Measurements from ENCODE around the gene SERTAD3.

The SERTAD3 gene

DNA sequence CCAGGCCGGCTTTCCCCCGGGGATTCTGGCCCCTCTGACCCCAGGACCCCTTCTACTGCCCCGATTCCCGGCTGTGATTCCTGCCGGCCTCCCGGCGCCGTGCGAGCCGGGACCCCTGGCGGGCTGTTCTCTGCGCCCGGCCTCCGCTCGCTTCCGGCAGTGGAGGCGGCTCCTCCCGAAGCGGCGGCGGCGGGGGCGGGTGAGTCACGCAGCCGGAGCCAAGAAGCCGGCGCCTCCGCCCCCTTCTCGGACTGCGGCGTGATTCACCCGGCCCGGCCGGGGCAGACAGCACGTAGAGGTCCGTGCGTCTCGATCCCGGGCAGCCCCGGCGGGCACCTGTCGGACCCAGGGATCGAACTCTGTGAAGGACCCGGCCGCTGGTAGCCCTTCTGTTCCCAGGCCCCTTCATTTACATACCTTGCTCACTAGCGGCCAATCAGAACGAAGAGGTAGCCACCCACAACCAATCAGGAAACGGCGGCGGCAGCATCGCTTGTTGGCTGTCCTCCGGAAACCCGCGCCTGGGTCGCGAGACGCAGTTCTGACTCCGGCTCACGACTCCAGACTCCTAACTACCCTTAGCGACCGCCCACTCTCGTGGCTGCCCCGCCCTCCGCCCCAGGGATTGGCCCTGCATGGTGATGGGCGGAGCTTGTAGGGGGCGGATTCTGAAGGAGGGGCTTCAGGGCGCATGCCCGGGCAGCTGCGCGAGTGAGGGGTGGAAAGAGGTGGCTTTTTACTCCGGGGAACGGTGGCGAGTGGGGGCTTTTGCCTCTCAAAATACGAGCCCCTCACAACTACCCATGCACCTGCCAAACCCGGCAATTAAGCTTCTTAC lies 18.5 kb downstream of the SERTAD3 start, which contains the start of gene SERTAD1:
SERTAD1 (minus strand) TSS at position 543 of the 838 bp plus-strand sequence. CDS start 2,446 bp downstream, outside the sequence.
- DNase-seq (ENCODE audit: low read depth) = peak; percentile 100

DNA sequence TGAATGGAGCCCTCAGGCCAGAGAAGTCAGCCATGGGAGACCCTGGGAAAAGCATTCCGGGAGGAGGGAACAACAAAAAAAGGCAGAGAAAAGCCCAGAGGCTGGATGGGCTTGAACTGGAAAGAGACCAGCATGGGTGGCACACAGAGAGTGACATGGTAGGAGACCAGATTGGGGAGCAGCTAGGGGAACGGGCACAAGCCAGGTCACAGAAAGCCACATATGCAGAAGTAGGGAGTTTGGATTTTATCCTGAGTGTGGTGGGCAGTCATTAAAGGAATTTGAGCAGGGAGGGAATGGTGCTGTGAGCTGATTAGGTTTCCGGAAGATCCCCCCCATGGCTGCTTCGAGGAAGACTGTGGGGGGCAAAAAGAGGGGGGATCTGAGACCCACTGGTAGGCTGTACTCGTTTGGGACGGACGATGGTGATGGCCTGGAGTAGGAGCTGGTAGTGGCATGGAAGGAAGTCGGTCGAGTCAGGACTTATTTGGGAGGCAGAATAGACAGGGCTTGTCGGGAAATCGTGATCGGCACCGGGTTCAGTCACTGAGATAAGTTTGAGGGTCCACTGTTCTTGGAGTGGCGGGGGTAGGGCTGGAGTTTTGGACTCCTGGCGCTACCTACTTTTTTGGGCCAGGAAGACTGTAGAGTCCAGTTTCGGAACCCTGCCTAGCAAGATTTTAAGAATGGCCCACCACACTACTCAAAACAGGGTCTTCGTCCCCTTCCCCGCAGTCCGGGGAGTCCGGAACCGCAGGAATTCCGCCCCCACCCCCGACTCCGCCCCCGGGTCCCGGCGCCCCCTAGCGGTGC lies 19.3 kb downstream of the SERTAD3 start:
- DNase-seq (ENCODE audit: low read depth) = no peak

DNA sequence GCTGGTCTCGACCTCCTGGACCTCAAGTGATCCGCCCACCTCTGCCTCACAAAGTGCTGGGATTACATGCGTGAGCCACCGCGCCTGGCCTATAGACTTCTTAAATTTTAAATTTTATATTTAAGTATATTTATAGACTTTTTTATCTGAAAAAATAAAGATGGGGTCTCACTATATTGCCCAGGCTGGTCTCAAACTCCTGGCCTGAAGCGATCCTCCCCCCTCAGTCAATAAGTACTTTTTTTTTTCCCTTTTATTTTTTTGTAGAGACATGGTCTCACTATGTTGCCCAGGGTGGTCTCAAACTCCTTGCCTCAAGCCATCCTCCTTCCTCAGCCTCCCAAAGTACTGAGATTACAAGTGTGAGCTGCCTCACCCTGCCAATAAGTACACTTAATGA lies 20.2 kb downstream of the SERTAD3 start:
- no peak for DNase-seq (ENCODE audit: low read depth)

DNA sequence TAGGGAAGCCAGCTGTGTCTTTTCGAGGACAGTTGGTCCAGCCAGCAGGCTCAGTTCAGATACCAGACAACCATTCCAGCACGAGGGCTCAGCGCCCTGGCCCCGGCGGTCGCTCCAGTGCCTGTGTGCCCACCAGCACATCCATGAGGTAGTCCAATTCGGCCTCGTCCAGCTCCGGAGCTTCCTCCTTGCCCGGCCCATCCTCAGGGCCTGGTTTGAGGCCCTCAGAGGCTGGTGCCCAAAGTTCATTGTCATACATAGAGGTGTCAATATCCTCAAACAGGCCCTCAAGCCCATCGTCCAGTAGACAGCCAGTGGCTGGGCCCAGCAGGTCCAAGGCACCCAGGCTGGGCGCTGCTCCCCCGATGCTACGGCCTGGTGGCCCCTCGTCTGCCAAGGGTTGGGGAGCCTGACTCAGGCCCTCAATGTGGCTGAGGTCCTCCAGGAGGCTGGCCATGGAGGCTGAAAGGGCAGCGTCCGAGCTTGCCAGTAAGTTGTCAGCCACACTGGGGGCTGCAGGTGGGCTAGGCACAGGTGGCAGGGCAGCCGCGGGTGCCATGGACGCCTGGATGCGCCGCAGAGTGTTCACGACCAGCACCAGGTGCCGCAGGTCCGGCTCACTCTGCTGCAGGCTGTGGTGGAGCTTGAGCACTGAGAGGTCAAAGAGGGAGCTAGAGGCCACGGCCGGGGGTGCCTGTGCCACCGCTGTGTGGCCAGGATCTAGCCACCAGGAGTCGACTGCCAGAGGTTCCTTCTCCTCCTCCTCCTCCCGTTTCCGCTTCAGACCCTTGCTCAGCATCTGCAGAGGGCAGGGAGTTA lies 21.2 kb downstream of the SERTAD3 start:
- no peak for DNase-seq (ENCODE audit: low read depth)

DNA sequence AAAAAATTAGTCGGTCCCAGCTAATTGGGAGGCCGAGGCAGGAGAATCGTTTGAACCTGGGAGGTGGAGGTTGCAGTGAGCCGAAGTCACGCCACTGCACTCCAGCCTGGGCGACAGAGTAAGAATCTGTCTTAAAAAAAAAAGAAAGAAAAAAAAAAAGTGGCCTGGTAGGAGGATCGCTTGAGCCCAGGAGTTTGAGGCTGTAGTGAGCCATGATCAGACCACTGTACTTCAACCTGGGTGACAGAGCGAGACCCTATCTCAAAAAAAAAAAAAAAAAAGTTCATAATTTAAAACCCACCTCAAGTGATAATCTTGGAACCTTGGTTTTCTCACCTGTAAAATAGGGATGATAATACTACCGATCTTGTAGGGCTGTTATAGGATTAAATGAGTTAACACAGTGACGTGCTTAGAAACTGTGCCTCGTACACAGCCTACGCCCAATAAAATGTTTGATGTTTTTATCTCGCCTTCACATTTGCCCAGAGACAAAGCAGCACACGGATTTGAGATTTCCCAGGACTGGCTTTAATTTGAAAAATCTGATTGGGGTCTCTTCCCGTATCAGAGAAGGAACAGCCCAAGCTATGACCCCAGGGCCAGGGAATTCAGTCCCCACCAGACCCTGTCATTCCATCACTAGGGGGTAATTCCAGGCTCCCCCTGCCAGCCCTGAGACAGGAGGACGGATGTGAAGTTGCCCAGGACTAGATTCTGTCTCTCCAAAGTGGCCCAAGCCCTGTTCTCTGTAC lies 22.0 kb downstream of the SERTAD3 start:
- no peak for DNase-seq (ENCODE audit: low read depth)

DNA sequence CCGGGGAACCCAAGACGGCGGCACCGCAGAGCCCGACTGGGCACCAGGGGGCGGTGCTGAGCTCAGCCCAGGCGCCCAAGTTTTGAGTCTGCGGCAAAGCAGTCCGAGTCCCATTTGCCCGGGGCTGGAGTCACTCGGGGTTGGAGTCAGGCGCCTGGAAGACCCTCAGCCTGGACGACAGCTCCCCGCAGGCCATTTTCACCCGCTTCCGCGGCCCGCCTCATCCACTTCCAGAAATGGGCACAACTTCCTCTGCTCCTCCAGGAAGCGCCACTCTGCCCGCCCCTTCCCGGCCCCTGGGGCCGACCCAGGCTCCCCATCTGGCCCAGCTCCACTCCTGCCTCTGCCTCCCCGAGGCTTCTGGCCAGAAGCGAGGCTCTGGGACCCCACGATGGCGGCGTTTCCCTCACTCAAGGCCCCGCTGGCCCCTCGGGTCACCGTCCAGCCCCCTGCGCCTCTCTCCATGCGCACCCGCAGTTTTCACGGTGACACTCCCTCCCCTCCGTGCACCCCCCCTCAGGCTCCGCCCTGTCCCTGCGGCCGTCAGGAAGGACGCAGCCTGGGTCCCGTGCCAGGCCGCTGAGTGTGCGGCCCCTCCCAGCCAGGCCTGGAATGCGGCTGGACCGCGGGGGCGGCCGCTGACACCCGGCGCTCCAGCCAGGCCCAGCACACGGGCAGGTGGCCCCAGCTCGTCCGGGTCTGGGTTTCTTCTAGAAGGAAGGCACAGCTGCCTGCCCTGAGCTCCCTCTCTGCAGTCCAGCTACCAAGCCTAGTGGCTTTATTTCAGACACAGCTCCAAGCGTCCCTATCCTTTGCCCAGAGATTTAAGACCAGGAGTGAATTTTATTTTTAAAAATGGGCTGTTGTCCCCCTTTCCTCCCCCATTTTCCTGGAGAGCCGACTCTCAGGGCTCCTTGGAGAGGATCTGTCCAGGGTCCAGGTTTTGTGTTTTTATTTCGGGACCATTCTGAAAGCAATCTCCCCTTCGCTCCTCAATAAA lies 23.1 kb downstream of the SERTAD3 start:
- peak; percentile 70 for DNase-seq (ENCODE audit: low read depth)

DNA sequence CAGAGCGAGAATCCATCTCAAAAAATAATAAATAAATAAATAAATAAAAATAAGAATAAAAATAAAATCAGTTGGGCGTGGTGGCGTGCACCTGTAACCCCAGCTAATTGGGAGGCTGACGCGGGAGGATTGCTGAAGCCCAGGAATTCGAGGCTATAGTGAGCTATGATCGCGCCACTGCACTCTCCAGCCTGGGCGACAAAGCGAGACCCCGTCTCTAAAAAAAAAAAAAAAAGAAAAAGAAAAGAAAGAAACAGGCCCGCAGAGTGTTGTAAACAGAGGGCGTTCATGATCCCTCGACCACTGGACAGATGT lies 23.7 kb downstream of the SERTAD3 start:
- DNase-seq (ENCODE audit: low read depth) = no peak

DNA sequence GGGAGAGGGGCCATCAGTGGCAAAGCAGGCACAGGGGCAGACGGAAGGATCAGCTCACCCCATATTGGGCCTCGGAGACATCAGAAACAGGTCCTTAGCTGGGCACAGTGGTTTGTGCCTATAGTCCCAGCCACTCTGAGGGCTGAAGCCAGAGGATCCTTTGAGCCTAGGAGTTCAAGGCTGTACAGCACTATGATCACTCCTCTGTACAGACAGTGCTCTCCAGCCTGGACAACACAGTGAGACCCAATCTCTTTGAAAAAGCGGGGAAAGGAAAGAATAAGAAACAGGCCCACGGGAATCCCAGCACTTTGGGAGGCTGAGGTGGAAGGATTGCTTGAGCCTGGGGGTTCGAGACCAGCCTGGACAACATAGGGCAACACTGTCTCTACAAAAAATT lies 24.4 kb downstream of the SERTAD3 start:
- DNase-seq (ENCODE audit: low read depth) = no peak

DNA sequence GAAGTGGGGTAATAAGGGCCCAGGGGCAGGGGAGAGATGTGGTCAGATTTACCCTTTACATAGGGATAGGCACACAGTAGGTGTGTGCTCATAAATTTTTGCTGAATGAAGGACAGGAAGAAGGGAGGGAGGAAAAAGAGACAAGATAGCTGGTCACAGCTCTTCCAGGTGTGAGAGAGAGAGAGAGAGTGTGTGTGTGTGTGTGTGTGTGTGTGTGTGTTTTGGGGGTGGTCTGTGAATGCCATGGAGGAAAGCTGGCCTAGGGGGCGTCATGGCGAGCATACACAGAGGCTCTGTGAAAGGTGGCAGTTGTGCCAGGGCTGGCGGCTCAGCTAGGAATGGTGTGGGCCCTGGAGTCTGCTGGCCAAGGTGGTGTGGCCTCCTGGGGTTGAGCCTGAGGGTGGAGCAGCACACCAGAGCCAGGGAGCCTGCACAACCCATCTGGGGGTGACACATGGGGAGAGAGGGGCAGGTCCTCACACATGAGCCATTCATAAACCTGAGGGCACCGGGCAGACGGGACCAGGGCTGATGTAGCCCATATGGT lies 25.0 kb downstream of the SERTAD3 start:
- no peak for DNase-seq (ENCODE audit: low read depth)

DNA sequence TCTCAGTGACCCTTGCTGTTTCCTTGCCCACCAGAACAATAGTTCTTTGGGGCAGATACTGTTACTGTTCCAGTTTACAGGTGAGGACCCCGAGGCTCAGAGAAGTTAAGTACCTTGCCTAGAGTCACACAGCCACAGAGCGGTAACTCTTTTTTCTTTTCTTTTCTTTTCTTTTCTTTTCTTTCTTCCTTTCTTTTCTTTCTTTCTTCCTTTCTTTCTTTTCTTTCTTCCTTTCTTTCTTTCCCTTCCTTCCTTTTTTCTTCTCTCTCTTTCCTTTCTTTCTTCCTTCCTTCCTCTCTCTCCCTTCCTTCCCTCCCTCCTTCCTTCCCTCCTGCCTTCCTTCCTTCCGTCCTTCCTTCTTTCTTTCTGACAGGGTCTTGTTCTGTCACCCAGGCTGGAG lies 26.1 kb downstream of the SERTAD3 start:
- DNase-seq (ENCODE audit: low read depth) = no peak

DNA sequence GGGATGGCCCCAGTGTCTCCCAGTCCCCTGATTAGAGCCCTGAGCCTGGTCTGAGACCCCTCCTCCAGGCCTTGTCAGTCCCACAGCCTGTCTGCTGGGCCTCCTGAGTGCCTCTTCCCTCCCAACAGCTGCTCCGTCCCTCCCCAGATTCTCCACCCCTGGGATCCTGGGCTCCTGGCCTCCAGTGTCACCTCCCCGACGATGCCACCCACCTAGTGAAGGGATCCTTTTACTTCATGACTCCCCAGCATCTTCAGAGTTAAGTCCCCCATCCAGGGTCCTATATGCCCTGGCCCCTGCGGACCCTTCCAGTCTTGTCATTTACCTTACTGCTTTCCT lies 26.5 kb downstream of the SERTAD3 start:
- DNase-seq (ENCODE audit: low read depth) = no peak

DNA sequence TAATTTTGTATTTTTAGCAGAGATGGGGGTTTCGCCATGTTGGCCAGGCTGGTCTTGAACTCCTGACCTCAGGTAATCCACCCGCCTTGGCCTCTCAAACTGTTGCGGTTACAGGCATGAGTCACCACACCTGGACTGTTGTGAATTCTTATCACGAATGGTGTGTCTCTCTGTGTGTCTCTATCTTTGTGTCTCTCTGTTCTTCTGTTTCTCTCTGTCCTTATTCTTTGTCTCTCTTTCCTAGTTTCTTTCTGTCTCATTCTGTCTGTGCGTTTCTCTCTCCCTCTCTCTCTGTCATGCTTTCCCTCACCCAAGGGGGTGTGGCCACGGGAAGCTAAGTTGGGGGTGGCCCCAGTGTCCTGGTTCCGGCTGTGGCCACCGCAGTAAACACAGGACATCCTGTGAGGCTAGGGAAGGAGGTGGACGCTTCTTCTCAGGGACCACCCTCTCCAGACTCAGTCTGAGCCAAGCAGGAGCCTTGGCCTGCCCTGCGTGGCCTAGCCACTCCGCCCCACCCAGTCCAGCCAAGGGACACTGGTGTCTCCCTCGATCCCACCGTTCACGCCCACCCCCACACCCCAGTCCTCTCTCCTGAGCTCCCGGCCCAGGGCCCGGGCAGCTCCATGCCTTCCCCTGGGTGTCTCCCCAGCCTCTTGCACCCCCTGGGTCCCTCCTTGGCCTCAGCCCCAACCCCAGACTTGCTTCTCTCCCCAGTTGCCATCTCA lies 27.1 kb downstream of the SERTAD3 start:
- DNase-seq (ENCODE audit: low read depth) = no peak

DNA sequence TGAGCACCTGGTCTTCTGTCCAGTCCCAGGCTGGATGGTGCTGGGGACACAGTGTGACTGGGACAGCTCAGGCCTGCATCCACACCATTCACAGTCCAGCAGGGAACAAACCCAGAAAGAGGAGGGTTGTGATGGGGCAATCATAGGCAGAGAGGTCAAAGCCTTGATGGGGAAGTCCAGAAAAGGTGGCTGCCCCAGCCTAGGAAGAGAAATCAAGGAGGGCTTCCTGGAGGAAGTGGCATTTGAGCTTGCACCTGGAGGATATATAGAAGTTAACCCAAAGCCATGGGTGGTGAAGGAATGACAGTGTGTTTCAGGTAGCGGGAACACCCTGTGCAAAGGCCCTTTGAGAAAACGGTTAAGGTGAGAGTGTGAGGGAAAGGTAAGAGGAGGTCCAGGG lies 28.4 kb downstream of the SERTAD3 start:
- no peak for DNase-seq (ENCODE audit: low read depth)

DNA sequence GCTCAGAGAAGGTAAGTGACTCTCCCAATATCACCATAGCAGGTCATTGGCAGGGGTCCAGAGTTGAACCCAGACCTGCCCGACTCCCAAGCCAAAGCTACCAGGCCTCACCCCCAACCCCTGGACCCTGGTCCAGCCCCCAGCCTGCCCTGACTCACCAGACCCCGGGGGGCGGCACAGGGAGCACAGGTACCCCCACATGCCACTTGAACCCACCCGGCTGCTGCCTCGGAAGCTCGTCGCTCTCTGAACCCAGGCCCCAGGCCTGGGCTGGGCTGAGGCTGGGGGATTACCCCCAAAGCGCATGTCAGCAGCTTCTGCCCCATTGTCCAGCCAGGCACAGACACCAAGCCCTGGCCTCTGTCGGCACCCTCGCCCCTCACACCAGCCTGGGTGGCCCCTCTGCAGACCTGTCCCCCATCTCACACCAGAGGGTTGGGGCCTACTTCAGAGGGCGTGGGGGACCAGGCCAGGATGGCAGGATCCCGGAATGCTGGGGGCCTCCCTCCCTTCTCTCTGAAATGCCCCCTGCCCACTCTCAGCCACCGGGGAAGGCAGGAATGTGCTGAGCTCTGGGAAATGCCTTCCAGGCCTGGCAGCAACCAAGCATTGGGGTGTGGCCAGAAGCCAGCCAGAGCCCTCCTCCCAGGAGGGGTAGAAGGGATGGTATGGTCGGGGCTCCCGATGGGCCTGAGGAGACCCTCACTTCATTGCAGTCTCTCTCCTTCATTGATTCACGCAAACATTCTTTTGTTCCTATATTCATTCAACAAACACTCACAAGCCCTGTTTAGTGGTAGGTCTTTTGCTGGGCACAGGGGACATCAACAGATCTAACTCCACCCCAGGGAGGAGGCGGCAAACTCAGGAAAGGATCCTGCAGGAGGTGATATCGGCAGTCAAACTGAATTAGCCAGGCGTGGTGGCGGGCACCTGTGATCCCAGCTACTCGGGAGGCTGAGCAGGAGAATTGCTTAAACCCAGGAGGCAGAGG lies 29.3 kb downstream of the SERTAD3 start:
- DNase-seq (ENCODE audit: low read depth) = no peak

DNA sequence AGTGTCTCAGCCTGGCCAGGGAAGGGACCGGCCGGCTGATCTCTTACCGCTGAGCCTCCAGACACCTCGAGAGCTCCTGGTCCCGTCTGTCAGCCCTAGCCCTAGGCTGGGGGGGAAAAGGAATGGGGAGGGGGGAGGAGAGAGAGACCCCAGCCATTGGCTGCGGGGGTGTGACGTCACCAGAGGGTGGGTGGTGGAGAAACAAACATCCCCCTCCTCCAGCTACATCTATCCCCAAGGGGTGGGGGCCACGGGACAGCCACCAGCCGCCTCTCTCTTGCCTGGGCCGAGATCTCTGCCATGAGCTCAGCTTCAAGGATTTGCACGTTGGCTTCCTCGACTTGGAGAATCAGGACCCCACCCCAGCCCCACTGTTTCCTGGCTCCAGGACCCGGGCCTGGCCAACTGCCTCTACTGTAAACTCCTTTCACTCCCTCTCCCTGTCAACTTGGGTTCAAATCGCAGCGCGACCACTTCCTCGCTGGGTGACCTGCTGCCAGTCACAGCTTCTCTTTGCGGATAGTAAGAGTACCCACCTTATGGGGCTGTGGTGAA lies 30.8 kb downstream of the SERTAD3 start, which contains the start of gene PRX:
PRX (minus strand) TSS at position 88 of the 555 bp plus-strand sequence. CDS start 5,446 bp downstream, outside the sequence.
- no peak for DNase-seq (ENCODE audit: low read depth)

DNA sequence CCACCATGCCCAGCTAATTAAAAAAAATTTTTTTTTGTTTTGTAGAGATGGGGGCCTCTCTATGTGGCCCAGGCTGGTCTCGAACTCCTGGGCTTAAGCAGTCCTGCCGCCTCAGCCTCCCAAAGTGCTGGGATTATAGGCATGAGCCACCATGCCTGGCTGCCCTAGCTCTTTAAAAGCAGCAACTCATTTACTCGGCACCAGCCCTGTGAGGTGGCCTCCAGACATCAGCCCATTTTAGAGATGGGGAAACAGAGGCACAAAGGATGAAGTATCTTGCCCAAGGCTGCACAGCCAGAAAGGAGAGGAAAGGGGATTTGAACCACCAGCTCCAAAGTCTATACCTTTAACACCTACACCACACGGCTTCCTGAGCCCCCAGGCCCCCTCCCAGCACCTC lies 31.3 kb downstream of the SERTAD3 start:
- no peak for DNase-seq (ENCODE audit: low read depth)

DNA sequence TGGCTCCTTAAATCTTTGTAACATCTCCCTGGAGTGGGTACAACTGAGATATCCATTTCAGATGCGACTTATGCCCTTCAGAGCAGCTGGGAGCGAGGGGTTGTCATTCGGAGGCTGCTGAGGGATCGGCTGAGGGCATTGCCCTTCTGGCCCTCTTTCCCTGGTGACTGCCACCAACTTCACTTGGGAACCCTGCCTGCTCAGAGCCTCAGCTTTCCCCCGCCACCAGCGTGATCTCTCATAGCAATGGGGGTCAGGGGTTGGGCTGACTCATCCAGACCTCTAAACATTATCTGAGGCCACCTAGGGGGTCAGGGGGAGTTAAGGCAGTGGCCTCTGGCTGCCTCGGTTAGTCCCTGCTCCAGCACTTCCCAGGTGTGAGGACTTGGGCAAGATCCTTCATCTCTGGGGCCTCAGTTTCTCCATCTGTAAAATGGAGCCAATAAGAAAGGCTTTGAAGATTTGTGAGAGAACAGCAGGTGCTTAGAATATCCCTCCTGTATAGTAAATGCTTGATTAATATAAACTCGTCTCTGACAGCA lies 32.1 kb downstream of the SERTAD3 start:
- DNase-seq (ENCODE audit: low read depth) = no peak
